Stimulated activated CD4-positive, alpha-beta T cell treated with anti-CD3 and anti-CD28 coated beads, Interleukin-4, amount 100 ng/mL, for 4 hours (primary cell): ENCODE data around the gene PTGFRN.

ENCODE experiments used
- DNase-seq, 2 experiments: peaks; one replicate each; pipeline ENCODE4 v3.0.0-alpha.2; 2020

PTGFRN gene

GRCh38 chr1:117038236-117038635, 128.5 kb downstream of the PTGFRN start:
- no peak for DNase-seq
